ENCODE results near the gene LIN28B. TPM values are rescaled to one million over a fixed set of nuclear protein-coding genes. Genes with fewer than 3 reads are reported as not detected.

The LIN28B gene
- polyA plus RNA-seq, 1 donor from 2014 or later, result 19.1 TPM

DNA sequence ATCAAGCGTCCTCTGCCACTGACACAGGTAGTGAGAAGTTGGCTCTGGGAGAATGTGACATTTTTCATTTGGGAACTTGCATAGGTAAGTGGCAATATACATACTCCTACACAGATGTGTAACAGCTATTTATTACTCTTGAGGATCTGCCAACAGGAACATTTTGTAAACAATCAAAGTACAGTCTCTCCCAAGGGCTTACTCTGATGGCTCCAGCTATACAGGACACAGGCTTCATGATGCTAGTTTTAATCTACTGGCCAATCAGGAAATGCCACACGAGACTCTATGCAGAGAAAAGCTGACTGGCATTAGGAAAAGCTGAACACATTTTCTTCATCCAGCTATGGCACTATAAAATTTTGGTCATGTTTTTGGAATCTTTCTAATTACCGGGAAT lies 165.1 kb downstream of the LIN28B start:
- Histone ChIP-seq H3K9ac (ENCODE audit: low read length) (no peak overlapping the region), H3K9me2 (ENCODE audit: insufficient read depth, low read length) (no peaks in the 10 kb centered on the region), H3K4me3 (ENCODE audit: low read length) (no peak overlapping the region), H3K79me2 (replicated peaks; ENCODE audit: insufficient read depth, low read length) (no peaks in the 10 kb centered on the region), H4K20me1 (ENCODE audit: insufficient read depth) (no peaks in the 10 kb centered on the region), H3K27ac (ENCODE audit: low read length) (no peak overlapping the region), H2AFZ (ENCODE audit: low read depth, low read length) (no peak overlapping the region), H3K36me3 (ENCODE audit: insufficient read depth, low read length) (no peaks in the 10 kb centered on the region), H3F3A (ENCODE audit: insufficient read depth, low read length, poor library complexity, severe bottlenecking) (no peaks in the 10 kb centered on the region), H3K27me3 (ENCODE audit: insufficient read depth, low read depth, low read length) (no peaks in the 10 kb centered on the region), H3K9me3 (ENCODE audit: low read length) (no peaks in the 10 kb centered on the region), H3K4me2 (ENCODE audit: low read length) (no peak overlapping the region)
- TF ChIP-seq SMC3 (conservative IDR thresholded peaks at IDR 0.05; ENCODE audit: poor library complexity) (no peak), TAF1 (IDR thresholded peaks at IDR 0.05; ENCODE audit: low read depth) (no peak), RAD21 (conservative IDR thresholded peaks at IDR 0.05) (no peak), MXI1 (conservative IDR thresholded peaks at IDR 0.05; ENCODE audit: poor library complexity, severe bottlenecking) (no peak), EP300 (conservative IDR thresholded peaks at IDR 0.05; ENCODE audit: poor library complexity, severe bottlenecking) (no peak), REST (IDR thresholded peaks at IDR 0.05; ENCODE audit: borderline replicate concordance) (no peak), POLR2AphosphoS5 (IDR thresholded peaks at IDR 0.05) (no peak), EZH2 (IDR thresholded peaks at IDR 0.05; ENCODE audit: borderline replicate concordance, insufficient read depth, low read length, poor library complexity, severe bottlenecking) (no peak)
- TF ChIP-seq, protein P1, sequence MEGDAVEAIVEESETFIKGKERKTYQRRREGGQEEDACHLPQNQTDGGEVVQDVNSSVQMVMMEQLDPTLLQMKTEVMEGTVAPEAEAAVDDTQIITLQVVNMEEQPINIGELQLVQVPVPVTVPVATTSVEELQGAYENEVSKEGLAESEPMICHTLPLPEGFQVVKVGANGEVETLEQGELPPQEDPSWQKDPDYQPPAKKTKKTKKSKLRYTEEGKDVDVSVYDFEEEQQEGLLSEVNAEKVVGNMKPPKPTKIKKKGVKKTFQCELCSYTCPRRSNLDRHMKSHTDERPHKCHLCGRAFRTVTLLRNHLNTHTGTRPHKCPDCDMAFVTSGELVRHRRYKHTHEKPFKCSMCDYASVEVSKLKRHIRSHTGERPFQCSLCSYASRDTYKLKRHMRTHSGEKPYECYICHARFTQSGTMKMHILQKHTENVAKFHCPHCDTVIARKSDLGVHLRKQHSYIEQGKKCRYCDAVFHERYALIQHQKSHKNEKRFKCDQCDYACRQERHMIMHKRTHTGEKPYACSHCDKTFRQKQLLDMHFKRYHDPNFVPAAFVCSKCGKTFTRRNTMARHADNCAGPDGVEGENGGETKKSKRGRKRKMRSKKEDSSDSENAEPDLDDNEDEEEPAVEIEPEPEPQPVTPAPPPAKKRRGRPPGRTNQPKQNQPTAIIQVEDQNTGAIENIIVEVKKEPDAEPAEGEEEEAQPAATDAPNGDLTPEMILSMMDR (IDR thresholded peaks at IDR 0.05; ENCODE audit: poor library complexity, severe bottlenecking), result no peak

GRCh38 chr6:105122717-105123116 lies 165.8 kb downstream of the LIN28B start:
- Histone ChIP-seq H3K9me3 (ENCODE audit: low read length) (no peaks in the 10 kb centered on the region), H3K4me2 (ENCODE audit: low read length) (no peak overlapping the region), H3K9me2 (ENCODE audit: insufficient read depth, low read length) (no peaks in the 10 kb centered on the region), H3K27me3 (ENCODE audit: insufficient read depth, low read depth, low read length) (no peaks in the 10 kb centered on the region), H2AFZ (ENCODE audit: low read depth, low read length) (no peak overlapping the region), H3K36me3 (ENCODE audit: insufficient read depth, low read length) (no peaks in the 10 kb centered on the region), H4K20me1 (ENCODE audit: insufficient read depth) (no peaks in the 10 kb centered on the region), H3F3A (ENCODE audit: insufficient read depth, low read length, poor library complexity, severe bottlenecking) (no peaks in the 10 kb centered on the region), H3K4me3 (ENCODE audit: low read length) (no peak overlapping the region), H3K9ac (ENCODE audit: low read length) (no peak overlapping the region), H3K79me2 (replicated peaks; ENCODE audit: insufficient read depth, low read length) (no peaks in the 10 kb centered on the region), H3K27ac (ENCODE audit: low read length) (no peak overlapping the region)
- TF ChIP-seq SMC3 (conservative IDR thresholded peaks at IDR 0.05; ENCODE audit: poor library complexity) (no peak), MXI1 (conservative IDR thresholded peaks at IDR 0.05; ENCODE audit: poor library complexity, severe bottlenecking) (no peak)

Small RNA genes lying within 50 kb of the gene (small RNA-seq; reads per million reads assigned to genes)
- 0 reads per million in 3 experiments for gene RNU6-1106P

Other genes with a start within 250 kb of the LIN28B start
- gene HACE1, start 97.2 kb upstream of the LIN28B start, polyA plus RNA-seq, result 70.6 and 71.1 TPM in 2 replicates
- gene POPDC3, start 222.9 kb downstream of the LIN28B start, polyA plus RNA-seq, result not detected in 2 replicates

Measured in neural cell (in vitro differentiated cells).